Caco-2 (cell line): ENCODE results near the gene MFAP3L. TPM values are rescaled to one million over a fixed set of nuclear protein-coding genes. Genes with fewer than 3 reads are reported as not detected.

ENCODE experiments used
- BruUV-seq: library from RNA; stranded (reverse); fragments of 400-500 nt; replicated peaks from 2 replicates; lab custom pipeline; 2021; lab: Mats Ljungman, UMichigan
- CTCF ChIA-PET: fragments of 300-600 bp; sonication (Branson Sonifier 250); formaldehyde crosslinking; loops from one replicate; lab custom pipeline; 2022; ENCODE audit warnings: antibody characterized with exemption; lab: Charles Lee
- POLR2A ChIA-PET: fragments of 300-600 bp; sonication (Branson Sonifier 250); formaldehyde crosslinking; loops from one replicate; lab custom pipeline; 2022; ENCODE audit warnings: antibody characterized with exemption; lab: Charles Lee
- DNase-seq, 2 experiments: peaks; one replicate each; pipeline versions ENCODE4 v3.0.0 to v3.0.0-alpha.2; 2020 to 2022
- H3K27me3 ChIP-seq: replicated peaks from 2 replicates; pipeline ENCODE4 v1.6.0; 2011; ENCODE audit warnings: low read length; ENCODE audit not compliant: control insufficient read depth, insufficient read depth
- H3K36me3 ChIP-seq: 2 replicates; pipeline ENCODE4 v1.5.1; 2011; ENCODE audit warnings: low read length; ENCODE audit not compliant: control insufficient read depth, insufficient read depth
- H3K4me1 ChIP-seq: fragments of 250-450 bp; sonication (Bioruptor Pico); 2 replicates; pipeline ENCODE4 v1.5.1; 2020; ENCODE audit warnings: mild to moderate bottlenecking
- H3K4me3 ChIP-seq: 2 replicates; pipeline ENCODE4 v1.5.1; 2011; ENCODE audit warnings: low read depth, mild to moderate bottlenecking, control low read depth, low read length
- H3K9me3 ChIP-seq: fragments of 250-450 bp; sonication (Bioruptor Pico); 2 replicates; pipeline ENCODE4 v1.5.1; 2020; ENCODE audit warnings: mild to moderate bottlenecking, moderate library complexity
- H3K27ac Mint-ChIP-seq: one replicate; pipeline ENCODE4 v1.8.0; 2022; ENCODE audit warnings: mixed read lengths; ENCODE audit not compliant: unreplicated experiment
- H3K27me3 Mint-ChIP-seq: one replicate; pipeline ENCODE4 v1.8.0; 2022; ENCODE audit warnings: mixed read lengths; ENCODE audit not compliant: insufficient read depth, unreplicated experiment
- H3K36me3 Mint-ChIP-seq: one replicate; pipeline ENCODE4 v1.8.0; 2022; ENCODE audit warnings: mild to moderate bottlenecking, mixed read lengths; ENCODE audit not compliant: insufficient read depth, unreplicated experiment
- H3K4me1 Mint-ChIP-seq: one replicate; pipeline ENCODE4 v1.8.0; 2022; ENCODE audit warnings: low read depth, mixed read lengths; ENCODE audit not compliant: unreplicated experiment
- H3K4me3 Mint-ChIP-seq: one replicate; pipeline ENCODE4 v1.8.0; 2022; ENCODE audit warnings: mild to moderate bottlenecking, moderate library complexity, mixed read lengths; ENCODE audit not compliant: unreplicated experiment
- H3K9me3 Mint-ChIP-seq: one replicate; pipeline ENCODE4 v1.8.0; 2022; ENCODE audit warnings: mixed read lengths; ENCODE audit not compliant: unreplicated experiment
- intact Hi-C: fragments of 100-400 bp; cut with micrococcal nuclease; formaldehyde crosslinking; loops from one replicate; pipeline ENCODE4 v1.10.0; 2022; ENCODE audit not compliant: unreplicated experiment
- total RNA-seq: library from RNA; stranded (reverse); gene quantifications from 2 replicates; pipeline ENCODE4 v1.2.3, GENCODE V29; 2022
- TF ChIP-seq, protein P1 (sequence below), 2 experiments: fragments of 200-600 bp in 1 of 2; IDR thresholded peaks; 1 replicate in 1 of 2; 2 replicates in 1 of 2; pipeline versions ENCODE4 v1.5.1 to v1.8.0; 2011 to 2022; ENCODE audit warnings: antibody characterized with exemption in 1 of 2, control low read depth in 1 of 2, inconsistent platforms in 1 of 2, low read depth in 1 of 2, low read length in 1 of 2, mild to moderate bottlenecking in 1 of 2, moderate library complexity in 1 of 2; ENCODE audit not compliant: insufficient read depth in 1 of 2, severe bottlenecking in 1 of 2, unreplicated experiment in 1 of 2

MFAP3L gene
- total RNA-seq, 1 experiment from 2014 or later, result 2.5 TPM

DNA sequence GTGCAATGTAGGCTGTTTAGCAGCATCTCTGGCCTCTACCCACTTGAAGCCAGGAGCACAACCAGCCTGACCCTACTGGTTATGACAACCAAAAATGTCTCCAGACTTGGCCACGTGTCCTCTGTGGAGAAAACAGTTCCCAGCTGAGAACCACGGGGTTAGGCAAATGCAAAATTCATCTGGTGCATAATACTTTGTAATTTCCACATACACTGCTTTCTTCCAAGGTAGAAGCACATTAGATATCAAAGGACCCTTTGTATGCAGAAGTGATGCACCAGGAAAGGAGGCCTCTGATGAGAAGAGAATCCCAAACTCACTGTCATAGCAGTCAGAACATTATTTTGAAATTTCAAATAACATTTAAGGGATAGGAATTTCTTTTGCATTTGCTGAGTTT, 26.3 kb downstream of the MFAP3L start:
- intact Hi-C loops, result no loop called here
- Histone ChIP-seq H3K4me3 (no peak overlapping the region), H3K4me1 (no peaks in the 10 kb centered on the region), H3K9me3 (no peaks in the 10 kb centered on the region), H3K36me3 (no peaks in the 10 kb centered on the region), H3K27me3 (no peaks in the 10 kb centered on the region)
- no peak for DNase-seq
- no TSS peak for BruUV-seq
- Mint-ChIP-seq H3K27ac (no peak overlapping the region), H3K9me3 (no peaks in the 10 kb centered on the region), H3K27me3 (no peaks in the 10 kb centered on the region), H3K4me1 (peaks cover 8% of the 10 kb centered on the region), H3K4me3 (no peak overlapping the region), H3K36me3 (peaks cover 4% of the 10 kb centered on the region)
- ChIA-PET POLR2A (no interaction called here), CTCF (no interaction called here)
- TF ChIP-seq, protein P1, sequence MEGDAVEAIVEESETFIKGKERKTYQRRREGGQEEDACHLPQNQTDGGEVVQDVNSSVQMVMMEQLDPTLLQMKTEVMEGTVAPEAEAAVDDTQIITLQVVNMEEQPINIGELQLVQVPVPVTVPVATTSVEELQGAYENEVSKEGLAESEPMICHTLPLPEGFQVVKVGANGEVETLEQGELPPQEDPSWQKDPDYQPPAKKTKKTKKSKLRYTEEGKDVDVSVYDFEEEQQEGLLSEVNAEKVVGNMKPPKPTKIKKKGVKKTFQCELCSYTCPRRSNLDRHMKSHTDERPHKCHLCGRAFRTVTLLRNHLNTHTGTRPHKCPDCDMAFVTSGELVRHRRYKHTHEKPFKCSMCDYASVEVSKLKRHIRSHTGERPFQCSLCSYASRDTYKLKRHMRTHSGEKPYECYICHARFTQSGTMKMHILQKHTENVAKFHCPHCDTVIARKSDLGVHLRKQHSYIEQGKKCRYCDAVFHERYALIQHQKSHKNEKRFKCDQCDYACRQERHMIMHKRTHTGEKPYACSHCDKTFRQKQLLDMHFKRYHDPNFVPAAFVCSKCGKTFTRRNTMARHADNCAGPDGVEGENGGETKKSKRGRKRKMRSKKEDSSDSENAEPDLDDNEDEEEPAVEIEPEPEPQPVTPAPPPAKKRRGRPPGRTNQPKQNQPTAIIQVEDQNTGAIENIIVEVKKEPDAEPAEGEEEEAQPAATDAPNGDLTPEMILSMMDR (IDR thresholded peaks at IDR 0.05; ENCODE audit: insufficient read depth in 1 of 2, low read depth in 1 of 2, low read length in 1 of 2, severe bottlenecking in 1 of 2, unreplicated experiment in 1 of 2), result no peak

DNA sequence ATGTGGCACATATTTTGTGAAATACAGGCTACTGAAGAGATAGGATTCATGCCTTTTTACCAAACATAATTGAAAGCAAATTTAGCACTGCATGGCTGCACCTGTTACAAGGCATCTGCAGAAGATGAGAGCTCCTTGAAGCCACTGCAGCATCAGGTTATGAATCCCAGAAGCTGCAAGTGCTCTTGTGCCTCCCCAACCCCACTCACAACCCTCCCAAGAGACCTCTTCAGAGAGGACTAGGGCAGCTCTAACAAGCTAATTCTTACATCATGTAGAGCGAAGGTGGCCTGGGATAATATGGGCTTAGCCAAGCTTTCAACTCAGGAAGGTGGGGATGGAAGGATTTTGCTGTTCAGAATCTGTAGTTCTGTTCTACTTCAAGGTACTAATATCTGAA, 27.2 kb downstream of the MFAP3L start:
- Histone ChIP-seq H3K4me3 (no peak overlapping the region), H3K36me3 (no peaks in the 10 kb centered on the region), H3K9me3 (no peaks in the 10 kb centered on the region), H3K27me3 (no peaks in the 10 kb centered on the region), H3K4me1 (no peaks in the 10 kb centered on the region)
- Mint-ChIP-seq H3K36me3 (peaks cover 4% of the 10 kb centered on the region), H3K9me3 (no peaks in the 10 kb centered on the region), H3K4me3 (no peak overlapping the region), H3K27ac (no peak overlapping the region), H3K4me1 (peaks cover 8% of the 10 kb centered on the region), H3K27me3 (peaks cover 2% of the 10 kb centered on the region)
- intact Hi-C loops, result no loop called here
- TF ChIP-seq, protein P1 (IDR thresholded peaks at IDR 0.05; ENCODE audit: insufficient read depth in 1 of 2, low read depth in 1 of 2, low read length in 1 of 2, severe bottlenecking in 1 of 2, unreplicated experiment in 1 of 2), result no peak
- no peak for DNase-seq
- ChIA-PET POLR2A (no interaction called here), CTCF (no interaction called here)
- BruUV-seq, result no TSS peak

DNA sequence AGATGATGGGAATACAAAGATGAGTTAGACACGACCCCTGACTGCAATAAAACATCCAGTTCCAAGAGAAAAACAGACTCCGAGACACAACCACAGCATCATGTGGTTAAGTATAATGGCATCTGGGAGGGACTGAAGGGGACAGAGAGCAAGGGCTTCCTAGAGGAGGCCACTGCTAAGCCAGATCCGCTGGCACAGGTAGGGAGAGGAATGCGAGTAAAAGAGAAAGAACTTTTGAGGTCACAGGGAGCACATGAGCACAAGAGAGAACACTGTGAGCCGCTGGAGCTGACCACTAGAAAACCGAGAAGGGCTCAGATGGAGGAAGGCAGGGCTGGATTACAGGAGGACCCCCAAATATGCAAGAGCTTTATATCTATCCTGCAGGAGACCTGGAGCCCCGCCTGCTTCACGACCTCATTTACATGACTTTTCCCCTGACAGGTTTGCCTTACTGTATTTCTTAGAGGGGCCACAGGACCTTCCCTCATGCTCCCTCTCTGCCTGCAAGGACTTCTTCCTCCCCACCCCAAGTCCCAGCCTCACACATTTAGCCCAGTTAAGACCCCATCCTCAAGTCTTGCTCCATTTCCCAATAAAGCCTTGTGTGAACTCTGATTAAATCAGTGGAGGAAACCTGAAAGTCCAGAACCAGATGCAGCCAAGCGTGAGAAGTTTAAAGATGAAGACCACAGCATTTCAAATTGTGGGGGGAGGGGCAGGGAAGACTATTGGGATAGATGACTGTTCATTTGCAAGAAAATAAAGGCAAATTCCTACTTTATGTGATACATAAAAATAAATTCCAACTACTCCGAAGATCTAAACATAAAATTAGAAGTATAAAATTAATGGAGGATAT, 29.6 kb downstream of the MFAP3L start:
- H3K27me3 ChIP-seq, result no peaks in the 10 kb centered on the region
- H3K4me3 ChIP-seq, result no peak overlapping the region
- Mint-ChIP-seq H3K27me3 (peaks cover 8% of the 10 kb centered on the region), H3K9me3 (no peaks in the 10 kb centered on the region), H3K27ac (no peak overlapping the region), H3K36me3 (peaks cover 4% of the 10 kb centered on the region), H3K4me3 (no peak overlapping the region), H3K4me1 (peaks cover 8% of the 10 kb centered on the region)
- DNase-seq, result no peak
- no TSS peak for BruUV-seq
- H3K9me3 ChIP-seq, result no peaks in the 10 kb centered on the region
- H3K4me1 ChIP-seq, result no peaks in the 10 kb centered on the region
- intact Hi-C loops, result no loop called here
- TF ChIP-seq, protein P1 (IDR thresholded peaks at IDR 0.05; ENCODE audit: insufficient read depth in 1 of 2, low read depth in 1 of 2, low read length in 1 of 2, severe bottlenecking in 1 of 2, unreplicated experiment in 1 of 2), result no peak
- ChIA-PET POLR2A (no interaction called here), CTCF (no interaction called here)
- no peaks in the 10 kb centered on the region for H3K36me3 ChIP-seq
